ENCODE data around the gene DGKG. TPM values are rescaled to one million over a fixed set of nuclear protein-coding genes. Genes with fewer than 3 reads are reported as not detected.

Gene DGKG
- polyA plus RNA-seq, 1 of the 3 experiments (the other 2 are of a cell fraction) = 0.12 TPM

DNA sequence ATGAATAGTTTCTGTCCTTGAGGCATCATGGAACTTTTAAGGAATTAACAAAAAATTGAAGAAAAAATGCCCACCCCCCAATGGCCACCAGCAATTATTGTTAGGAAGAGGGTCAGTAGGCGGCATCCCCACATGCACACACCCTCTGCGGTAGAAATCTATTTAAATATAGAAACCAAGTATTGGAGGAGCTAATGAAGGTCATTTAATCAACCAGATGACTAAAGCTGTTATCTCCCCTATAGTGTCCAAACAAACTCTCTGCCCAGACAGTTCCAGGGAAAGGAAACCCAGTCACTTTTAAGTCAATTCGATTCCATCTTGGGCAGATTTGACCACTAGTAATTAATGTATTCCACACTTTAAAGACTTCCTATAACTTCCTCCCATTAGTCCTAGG lies 47.1 kb downstream of the DGKG start:
- Histone ChIP-seq H3K27ac (ENCODE audit: low read depth in 2 of 2, low read length in 1 of 2) (no peak overlapping the region), H4K20me1 (ENCODE audit: insufficient read depth) (no peaks in the 10 kb centered on the region), H3K9ac (no peak overlapping the region), H3K36me3 (replicated peaks in 1 of 2; ENCODE audit: control insufficient read depth in 1 of 2, insufficient read depth in 2 of 2, low read length in 1 of 2) (no peaks in the 10 kb centered on the region), H3K4me2 (no peak overlapping the region), H2AFZ (ENCODE audit: low read depth) (no peak overlapping the region), H3K9me2 (no peaks in the 10 kb centered on the region), H3K4me1 (ENCODE audit: control insufficient read depth in 1 of 2, insufficient read depth in 2 of 2, low read depth in 1 of 2, low read length in 1 of 2) (no peaks in the 10 kb centered on the region), H3K79me2 (ENCODE audit: insufficient read depth) (no peaks in the 10 kb centered on the region), H3K4me3 (ENCODE audit: low read depth in 2 of 2, low read length in 1 of 2) (no peak overlapping the region), H3K9me3 (no peaks in the 10 kb centered on the region), H3F3A (replicated peaks; ENCODE audit: insufficient read depth) (no peaks in the 10 kb centered on the region), H3K27me3 (ENCODE audit: insufficient read depth) (no peaks in the 10 kb centered on the region)
- POLR2A ChIA-PET = no interaction called here
- CTCF ChIA-PET = no interaction called here
- TF ChIP-seq RAD21 (IDR thresholded peaks at IDR 0.05; ENCODE audit: low read length) (no peak), YY1 (IDR thresholded peaks at IDR 0.05; ENCODE audit: low read depth) (no peak), SMC3 (IDR thresholded peaks at IDR 0.05; ENCODE audit: low read depth, low read length) (no peak), TCF12 (IDR thresholded peaks at IDR 0.05) (no peak), GATA2 (CRISPR knock-in tag; IDR thresholded peaks at IDR 0.05) (no peak), CHD2 (IDR thresholded peaks at IDR 0.05; ENCODE audit: low read length, partially characterized antibody) (no peak), RFX5 (IDR thresholded peaks at IDR 0.05; ENCODE audit: low read length) (no peak), TAF1 (IDR thresholded peaks at IDR 0.05; ENCODE audit: borderline replicate concordance, low read depth, low read length) (no peak), FOSL2 (IDR thresholded peaks at IDR 0.05; ENCODE audit: borderline replicate concordance, low read depth) (no peak), NFIC (IDR thresholded peaks at IDR 0.05; ENCODE audit: borderline replicate concordance) (no peak), EZH2phosphoT487 (IDR thresholded peaks at IDR 0.05; ENCODE audit: borderline replicate concordance, low read depth) (no peak), ZBTB33 (IDR thresholded peaks at IDR 0.05; ENCODE audit: borderline replicate concordance, low read depth) (no peak), GABPA (IDR thresholded peaks at IDR 0.05; ENCODE audit: low read depth) (no peak), NRF1 (IDR thresholded peaks at IDR 0.05; ENCODE audit: low read depth, low read length) (no peak)
- TF ChIP-seq, protein P1, sequence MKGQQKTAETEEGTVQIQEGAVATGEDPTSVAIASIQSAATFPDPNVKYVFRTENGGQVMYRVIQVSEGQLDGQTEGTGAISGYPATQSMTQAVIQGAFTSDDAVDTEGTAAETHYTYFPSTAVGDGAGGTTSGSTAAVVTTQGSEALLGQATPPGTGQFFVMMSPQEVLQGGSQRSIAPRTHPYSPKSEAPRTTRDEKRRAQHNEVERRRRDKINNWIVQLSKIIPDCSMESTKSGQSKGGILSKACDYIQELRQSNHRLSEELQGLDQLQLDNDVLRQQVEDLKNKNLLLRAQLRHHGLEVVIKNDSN (IDR thresholded peaks at IDR 0.05; ENCODE audit: borderline replicate concordance, low read depth) = no peak
- TF ChIP-seq, protein P2, sequence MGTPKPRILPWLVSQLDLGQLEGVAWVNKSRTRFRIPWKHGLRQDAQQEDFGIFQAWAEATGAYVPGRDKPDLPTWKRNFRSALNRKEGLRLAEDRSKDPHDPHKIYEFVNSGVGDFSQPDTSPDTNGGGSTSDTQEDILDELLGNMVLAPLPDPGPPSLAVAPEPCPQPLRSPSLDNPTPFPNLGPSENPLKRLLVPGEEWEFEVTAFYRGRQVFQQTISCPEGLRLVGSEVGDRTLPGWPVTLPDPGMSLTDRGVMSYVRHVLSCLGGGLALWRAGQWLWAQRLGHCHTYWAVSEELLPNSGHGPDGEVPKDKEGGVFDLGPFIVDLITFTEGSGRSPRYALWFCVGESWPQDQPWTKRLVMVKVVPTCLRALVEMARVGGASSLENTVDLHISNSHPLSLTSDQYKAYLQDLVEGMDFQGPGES (IDR thresholded peaks at IDR 0.05; ENCODE audit: low read depth, low read length) = no peak
- no peak for DNase-seq
- 45% methylated on average over 3 of the region's 3 CpGs for WGBS (ENCODE audit: low lambda C conversion rate)
